Fibroblast of lung (primary cell): ENCODE results near the gene THSD7A.

Experiments used
- EZH2 ChIP-seq: IDR thresholded peaks from 2 replicates; pipeline ENCODE4 v1.5.1; 2012; ENCODE audit warnings: low read length, control low read depth, mild to moderate bottlenecking; ENCODE audit errors: missing control alignments
- TF ChIP-seq, protein P1 (sequence below), 2 donors: IDR thresholded peaks in 1 of 2; conservative IDR thresholded peaks in 1 of 2; 1 replicate in 1 of 2; 2 replicates in 1 of 2; pipeline ENCODE4 v1.5.1; 2011 to 2012; ENCODE audit warnings: low read length in 2 of 2, control low read depth in 1 of 2, inconsistent platforms in 1 of 2, low read depth in 1 of 2, mild to moderate bottlenecking in 1 of 2

DNA sequence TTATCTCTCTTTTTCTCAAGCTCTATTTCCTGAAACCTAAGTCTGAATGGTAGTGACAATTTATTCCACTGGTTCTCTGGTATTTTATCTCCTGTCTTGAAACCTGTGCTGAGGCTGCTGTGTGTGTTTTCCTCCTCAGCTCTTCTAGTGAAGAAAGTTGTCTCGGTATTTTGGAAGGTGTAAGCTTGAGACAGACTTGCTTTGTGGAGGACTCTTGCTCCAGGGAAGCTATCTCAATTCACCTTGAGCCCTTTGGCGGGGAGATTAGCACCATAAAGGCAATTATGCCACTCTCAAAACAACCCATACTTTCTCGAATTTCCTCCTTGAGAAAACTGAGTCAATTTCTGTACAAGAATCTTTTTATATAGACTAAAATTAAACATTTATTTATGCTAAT, 141.6 kb downstream of the THSD7A start:
- TF ChIP-seq, protein P1, sequence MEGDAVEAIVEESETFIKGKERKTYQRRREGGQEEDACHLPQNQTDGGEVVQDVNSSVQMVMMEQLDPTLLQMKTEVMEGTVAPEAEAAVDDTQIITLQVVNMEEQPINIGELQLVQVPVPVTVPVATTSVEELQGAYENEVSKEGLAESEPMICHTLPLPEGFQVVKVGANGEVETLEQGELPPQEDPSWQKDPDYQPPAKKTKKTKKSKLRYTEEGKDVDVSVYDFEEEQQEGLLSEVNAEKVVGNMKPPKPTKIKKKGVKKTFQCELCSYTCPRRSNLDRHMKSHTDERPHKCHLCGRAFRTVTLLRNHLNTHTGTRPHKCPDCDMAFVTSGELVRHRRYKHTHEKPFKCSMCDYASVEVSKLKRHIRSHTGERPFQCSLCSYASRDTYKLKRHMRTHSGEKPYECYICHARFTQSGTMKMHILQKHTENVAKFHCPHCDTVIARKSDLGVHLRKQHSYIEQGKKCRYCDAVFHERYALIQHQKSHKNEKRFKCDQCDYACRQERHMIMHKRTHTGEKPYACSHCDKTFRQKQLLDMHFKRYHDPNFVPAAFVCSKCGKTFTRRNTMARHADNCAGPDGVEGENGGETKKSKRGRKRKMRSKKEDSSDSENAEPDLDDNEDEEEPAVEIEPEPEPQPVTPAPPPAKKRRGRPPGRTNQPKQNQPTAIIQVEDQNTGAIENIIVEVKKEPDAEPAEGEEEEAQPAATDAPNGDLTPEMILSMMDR (conservative IDR thresholded peaks at IDR 0.05 in 1 of 2, IDR thresholded peaks at IDR 0.05 in 1 of 2; ENCODE audit: low read depth in 1 of 2, low read length in 2 of 2) = no peak
- no peak for TF ChIP-seq EZH2
